ENCODE data around the gene HSPA9. TPM values are rescaled to one million over a fixed set of nuclear protein-coding genes. Genes with fewer than 3 reads are reported as not detected.

The HSPA9 gene
- total RNA-seq, 1 experiment from 2014 or later, result 502 TPM

GRCh38 chr5:138600446-138600845 is 25.2 kb upstream of the HSPA9 start:
- no TSS peak for BruUV-seq (replicated peaks)
- no peak for DNase-seq (ENCODE audit: low spot score)
- Histone ChIP-seq H3K36me3 (ENCODE audit: insufficient read depth, low read length, poor library complexity, severe bottlenecking) (no peaks in the 10 kb centered on the region), H3K27ac (ENCODE audit: low read depth, low read length, poor library complexity, severe bottlenecking) (no peak overlapping the region), H3K4me3 (ENCODE audit: low read depth, low read length, poor library complexity, severe bottlenecking) (no peak overlapping the region), H3K4me1 (ENCODE audit: insufficient read depth, low read length, poor library complexity, severe bottlenecking) (peaks cover 12% of the 10 kb centered on the region), H3K27me3 (replicated peaks; ENCODE audit: insufficient read depth, low read depth, low read length, poor library complexity) (no peaks in the 10 kb centered on the region), H3K9me3 (ENCODE audit: low read depth, low read length, poor library complexity, severe bottlenecking) (no peaks in the 10 kb centered on the region)
- ChIA-PET CTCF (no interaction called here), POLR2A (ENCODE audit: low non-redundant PET) (interaction anchor here (0.7 kb wide), 1 partner anchor 136 kb away, joined by 19 read pairs; no protein-coding TSS in a partner anchor)
- intact Hi-C loops (cut with micrococcal nuclease; ENCODE audit: unreplicated experiment), result no loop called here
- TF ChIP-seq EZH2 (IDR thresholded peaks at IDR 0.05; ENCODE audit: borderline replicate concordance, low read depth, low read length, poor library complexity, severe bottlenecking) (no peak), CTCF (conservative IDR thresholded peaks at IDR 0.05; ENCODE audit: low read depth, low read length) (no peak)

- intact Hi-C loops (cut with micrococcal nuclease; ENCODE audit: unreplicated experiment), result no loop called here
- H3K36me3 ChIP-seq (ENCODE audit: insufficient read depth, low read length, poor library complexity, severe bottlenecking), result no peaks in the 10 kb centered on the region
- no TSS peak for BruUV-seq (replicated peaks)
- no peak overlapping the region for H3K27ac ChIP-seq (ENCODE audit: low read depth, low read length, poor library complexity, severe bottlenecking)
- no peak overlapping the region for H3K4me3 ChIP-seq (ENCODE audit: low read depth, low read length, poor library complexity, severe bottlenecking)
- DNase-seq (ENCODE audit: low spot score), result no peak
- CTCF ChIA-PET, result interaction anchor here (0.6 kb wide), 1 partner anchor 14 kb away, joined by 8 read pairs; no protein-coding TSS in a partner anchor
- H3K27me3 ChIP-seq (replicated peaks; ENCODE audit: insufficient read depth, low read depth, low read length, poor library complexity), result no peaks in the 10 kb centered on the region
- H3K4me1 ChIP-seq (ENCODE audit: insufficient read depth, low read length, poor library complexity, severe bottlenecking), result peaks cover 12% of the 10 kb centered on the region
- TF ChIP-seq CTCF (conservative IDR thresholded peaks at IDR 0.05; ENCODE audit: low read depth, low read length) (no peak), EZH2 (IDR thresholded peaks at IDR 0.05; ENCODE audit: borderline replicate concordance, low read depth, low read length, poor library complexity, severe bottlenecking) (no peak)
- H3K9me3 ChIP-seq (ENCODE audit: low read depth, low read length, poor library complexity, severe bottlenecking), result no peaks in the 10 kb centered on the region
- POLR2A ChIA-PET (ENCODE audit: low non-redundant PET), result no interaction called here
These were observed 22.6 kb upstream of the HSPA9 start for GRCh38 chr5:138597661-138598400.

GRCh38 chr5:138596105-138596881 is 21.1 kb upstream of the HSPA9 start:
- no peaks in the 10 kb centered on the region for H3K9me3 ChIP-seq (ENCODE audit: low read depth, low read length, poor library complexity, severe bottlenecking)
- peaks cover 12% of the 10 kb centered on the region for H3K4me1 ChIP-seq (ENCODE audit: insufficient read depth, low read length, poor library complexity, severe bottlenecking)
- POLR2A ChIA-PET (ENCODE audit: low non-redundant PET), result no interaction called here
- no peaks in the 10 kb centered on the region for H3K36me3 ChIP-seq (ENCODE audit: insufficient read depth, low read length, poor library complexity, severe bottlenecking)
- no TSS peak for BruUV-seq (replicated peaks)
- no peak overlapping the region for H3K27ac ChIP-seq (ENCODE audit: low read depth, low read length, poor library complexity, severe bottlenecking)
- no peak overlapping the region for H3K4me3 ChIP-seq (ENCODE audit: low read depth, low read length, poor library complexity, severe bottlenecking)
- intact Hi-C loops (cut with micrococcal nuclease; ENCODE audit: unreplicated experiment), result no loop called here
- no peaks in the 10 kb centered on the region for H3K27me3 ChIP-seq (replicated peaks; ENCODE audit: insufficient read depth, low read depth, low read length, poor library complexity)
- TF ChIP-seq CTCF (conservative IDR thresholded peaks at IDR 0.05; ENCODE audit: low read depth, low read length) (no peak), EZH2 (IDR thresholded peaks at IDR 0.05; ENCODE audit: borderline replicate concordance, low read depth, low read length, poor library complexity, severe bottlenecking) (no peak)
- CTCF ChIA-PET, result interaction anchor here (0.7 kb wide), 1 partner anchor 15 kb away, joined by 5 read pairs; no protein-coding TSS in a partner anchor
- peak; percentile 35 for DNase-seq (ENCODE audit: low spot score)
